ENCODE data around the gene DNAJC5G. TPM values are rescaled to one million over a fixed set of nuclear protein-coding genes. Genes with fewer than 3 reads are reported as not detected.

The DNAJC5G gene
- total and polyA plus RNA-seq, 2 of the 13 experiments (the other 11 are each of a cell fraction or from before 2014, with no cell fraction given): 0.05 TPM; not detected in 1

- TF ChIP-seq ZFYVE20 (CRISPR knock-in tag; IDR thresholded peaks at IDR 0.05; ENCODE audit: borderline replicate concordance, low read depth) (no peak), POLR2A (IDR thresholded peaks at IDR 0.05; ENCODE audit: insufficient read depth in 1 of 2, low read depth in 2 of 2, low read length in 2 of 2) (no peak), PHF21A (CRISPR knock-in tag; IDR thresholded peaks at IDR 0.05) (no peak), JARID2 (CRISPR knock-in tag; IDR thresholded peaks at IDR 0.05; ENCODE audit: insufficient replicate concordance) (no peak), ZSCAN20 (CRISPR knock-in tag; IDR thresholded peaks at IDR 0.05; ENCODE audit: borderline replicate concordance) (no peak), ZNF687 (CRISPR knock-in tag; IDR thresholded peaks at IDR 0.05) (no peak), THAP7 (CRISPR knock-in tag; IDR thresholded peaks at IDR 0.05) (no peak), CBX2 (IDR thresholded peaks at IDR 0.05; ENCODE audit: low read depth, low read length) (0 out of 2 replicates have a peak, but pooled peaks have one; percentile 69), CBX2 (CRISPR knock-in tag; IDR thresholded peaks at IDR 0.05; ENCODE audit: low read depth) (no peak), ZNF274 (CRISPR knock-in tag; IDR thresholded peaks at IDR 0.05) (no peak), USF2 (IDR thresholded peaks at IDR 0.05; ENCODE audit: low read depth, low read length) (no peak), USF2 (CRISPR knock-in tag; IDR thresholded peaks at IDR 0.05; ENCODE audit: borderline replicate concordance) (no peak)
- TF ChIP-seq, protein P1, sequence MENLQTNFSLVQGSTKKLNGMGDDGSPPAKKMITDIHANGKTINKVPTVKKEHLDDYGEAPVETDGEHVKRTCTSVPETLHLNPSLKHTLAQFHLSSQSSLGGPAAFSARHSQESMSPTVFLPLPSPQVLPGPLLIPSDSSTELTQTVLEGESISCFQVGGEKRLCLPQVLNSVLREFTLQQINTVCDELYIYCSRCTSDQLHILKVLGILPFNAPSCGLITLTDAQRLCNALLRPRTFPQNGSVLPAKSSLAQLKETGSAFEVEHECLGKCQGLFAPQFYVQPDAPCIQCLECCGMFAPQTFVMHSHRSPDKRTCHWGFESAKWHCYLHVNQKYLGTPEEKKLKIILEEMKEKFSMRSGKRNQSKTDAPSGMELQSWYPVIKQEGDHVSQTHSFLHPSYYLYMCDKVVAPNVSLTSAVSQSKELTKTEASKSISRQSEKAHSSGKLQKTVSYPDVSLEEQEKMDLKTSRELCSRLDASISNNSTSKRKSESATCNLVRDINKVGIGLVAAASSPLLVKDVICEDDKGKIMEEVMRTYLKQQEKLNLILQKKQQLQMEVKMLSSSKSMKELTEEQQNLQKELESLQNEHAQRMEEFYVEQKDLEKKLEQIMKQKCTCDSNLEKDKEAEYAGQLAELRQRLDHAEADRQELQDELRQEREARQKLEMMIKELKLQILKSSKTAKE (CRISPR knock-in tag; IDR thresholded peaks at IDR 0.05; ENCODE audit: borderline replicate concordance): no peak
- TF ChIP-seq, protein P2, sequence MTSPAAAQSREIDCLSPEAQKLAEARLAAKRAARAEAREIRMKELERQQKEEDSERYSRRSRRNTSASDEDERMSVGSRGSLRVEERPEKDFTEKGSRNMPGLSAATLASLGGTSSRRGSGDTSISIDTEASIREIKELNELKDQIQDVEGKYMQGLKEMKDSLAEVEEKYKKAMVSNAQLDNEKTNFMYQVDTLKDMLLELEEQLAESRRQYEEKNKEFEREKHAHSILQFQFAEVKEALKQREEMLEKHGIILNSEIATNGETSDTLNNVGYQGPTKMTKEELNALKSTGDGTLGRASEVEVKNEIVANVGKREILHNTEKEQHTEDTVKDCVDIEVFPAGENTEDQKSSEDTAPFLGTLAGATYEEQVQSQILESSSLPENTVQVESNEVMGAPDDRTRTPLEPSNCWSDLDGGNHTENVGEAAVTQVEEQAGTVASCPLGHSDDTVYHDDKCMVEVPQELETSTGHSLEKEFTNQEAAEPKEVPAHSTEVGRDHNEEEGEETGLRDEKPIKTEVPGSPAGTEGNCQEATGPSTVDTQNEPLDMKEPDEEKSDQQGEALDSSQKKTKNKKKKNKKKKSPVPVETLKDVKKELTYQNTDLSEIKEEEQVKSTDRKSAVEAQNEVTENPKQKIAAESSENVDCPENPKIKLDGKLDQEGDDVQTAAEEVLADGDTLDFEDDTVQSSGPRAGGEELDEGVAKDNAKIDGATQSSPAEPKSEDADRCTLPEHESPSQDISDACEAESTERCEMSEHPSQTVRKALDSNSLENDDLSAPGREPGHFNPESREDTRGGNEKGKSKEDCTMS (CRISPR knock-in tag; conservative IDR thresholded peaks at IDR 0.05): no peak
- TF ChIP-seq, protein P3, sequence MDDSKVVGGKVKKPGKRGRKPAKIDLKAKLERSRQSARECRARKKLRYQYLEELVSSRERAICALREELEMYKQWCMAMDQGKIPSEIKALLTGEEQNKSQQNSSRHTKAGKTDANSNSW (CRISPR knock-in tag; IDR thresholded peaks at IDR 0.05; ENCODE audit: borderline replicate concordance): peak; percentile 71; the same call in 1 of the 2 replicates
These were observed 10.9 kb upstream of the DNAJC5G start (continued) for GRCh38 chr2:27264253-27264752.
